Suppressor macrophage treated with lipopolysaccharide for 1 hour (primary cell): ENCODE data around the gene TP53I13.

Experiments
- DNase-seq, 3 donors: peaks; one replicate each; pipeline ENCODE4 v3.0.0-alpha.2; 2020 to 2022

The TP53I13 gene

GRCh38 chr17:29617125-29617480 lies 48.6 kb downstream of the TP53I13 start:
- DNase-seq: peak; percentile 85 to 93 (median 87)

DNA sequence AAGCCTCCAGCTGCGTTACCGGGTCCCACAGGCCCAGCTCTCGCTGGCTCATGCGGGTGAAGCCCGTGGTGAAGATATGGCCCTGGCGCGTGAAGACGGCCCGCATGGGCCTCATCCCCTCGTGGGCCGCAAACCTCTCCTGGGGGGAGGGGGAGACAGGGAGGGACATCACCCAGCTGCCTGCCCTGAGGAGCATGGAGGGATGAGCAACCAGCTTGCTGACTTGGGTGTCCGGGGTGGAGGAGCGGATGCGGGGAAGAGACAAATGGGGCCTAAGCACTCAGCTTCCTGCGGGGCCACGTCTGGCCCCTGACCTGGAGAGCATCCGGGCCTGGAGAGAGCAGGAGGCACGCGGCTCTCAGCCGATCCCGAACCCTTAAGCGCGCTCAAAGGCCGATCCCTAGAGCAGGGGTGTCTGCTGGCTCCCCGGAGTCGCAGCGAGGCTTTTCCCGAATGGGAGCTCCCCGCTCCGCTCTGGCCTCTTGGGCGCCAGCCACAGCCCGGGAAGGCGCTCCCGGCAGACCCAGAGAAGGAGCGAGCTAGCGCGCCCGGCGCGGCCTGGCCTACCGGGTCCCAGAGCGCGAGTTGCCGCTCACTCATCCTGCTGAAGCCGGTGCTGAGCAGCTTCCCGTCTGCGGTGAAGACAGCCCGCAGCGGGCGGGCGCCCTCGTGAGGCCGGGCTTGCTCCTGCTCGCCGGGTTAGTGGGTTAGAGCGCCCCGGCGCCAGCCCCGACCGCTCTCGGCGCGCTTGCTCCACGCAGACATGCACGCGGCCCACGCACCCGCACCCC lies 49.2 kb downstream of the TP53I13 start:
- peak; percentile 89 to 95 (median 93) for DNase-seq

DNA sequence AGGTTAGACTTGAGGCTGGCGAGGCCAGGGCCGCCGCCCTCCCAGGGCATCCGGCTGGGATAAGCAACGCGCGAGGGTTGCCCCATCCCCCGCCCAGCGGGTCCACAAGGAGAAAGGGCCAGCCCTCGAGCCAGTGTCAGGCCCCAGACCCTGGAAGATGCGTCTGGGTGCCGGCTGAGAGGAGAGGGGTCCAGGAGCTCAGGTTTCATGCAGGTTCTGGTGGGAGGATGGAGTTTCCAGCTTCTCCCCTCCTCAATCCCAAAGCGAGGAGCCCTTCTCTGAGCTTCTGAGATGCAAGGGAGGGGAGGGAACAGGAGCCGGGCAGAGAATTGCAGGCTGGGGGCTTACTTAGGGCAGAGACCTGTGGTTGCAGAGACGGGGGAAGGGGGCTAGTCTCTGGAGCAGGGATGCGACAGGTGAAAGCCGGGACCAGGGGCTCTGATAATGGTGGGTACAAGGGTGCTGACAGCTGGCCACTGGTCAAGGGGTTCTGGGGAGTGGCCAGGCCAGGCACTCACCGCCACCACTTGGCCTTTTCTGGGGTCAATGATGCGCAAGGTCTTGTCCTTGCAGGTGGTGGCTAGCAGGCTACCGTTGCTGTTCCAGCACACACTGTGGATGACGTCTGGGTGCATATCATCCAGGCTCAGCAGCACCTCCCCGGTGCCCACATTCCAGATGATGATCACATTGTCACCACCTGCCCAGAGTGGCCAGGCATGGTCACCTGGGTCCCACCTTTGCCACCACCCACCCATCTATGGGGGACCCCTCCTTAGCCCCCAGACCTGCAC lies 50.0 kb downstream of the TP53I13 start:
- DNase-seq: no peak

- DNase-seq: peak in 2 of 3 donors; percentile 18 to 29
Observed at GRCh38 chr17:29619251-29619650, 50.8 kb downstream of the TP53I13 start.

- DNase-seq: no peak
Observed at GRCh38 chr17:29620271-29620670, 51.8 kb downstream of the TP53I13 start.

DNA sequence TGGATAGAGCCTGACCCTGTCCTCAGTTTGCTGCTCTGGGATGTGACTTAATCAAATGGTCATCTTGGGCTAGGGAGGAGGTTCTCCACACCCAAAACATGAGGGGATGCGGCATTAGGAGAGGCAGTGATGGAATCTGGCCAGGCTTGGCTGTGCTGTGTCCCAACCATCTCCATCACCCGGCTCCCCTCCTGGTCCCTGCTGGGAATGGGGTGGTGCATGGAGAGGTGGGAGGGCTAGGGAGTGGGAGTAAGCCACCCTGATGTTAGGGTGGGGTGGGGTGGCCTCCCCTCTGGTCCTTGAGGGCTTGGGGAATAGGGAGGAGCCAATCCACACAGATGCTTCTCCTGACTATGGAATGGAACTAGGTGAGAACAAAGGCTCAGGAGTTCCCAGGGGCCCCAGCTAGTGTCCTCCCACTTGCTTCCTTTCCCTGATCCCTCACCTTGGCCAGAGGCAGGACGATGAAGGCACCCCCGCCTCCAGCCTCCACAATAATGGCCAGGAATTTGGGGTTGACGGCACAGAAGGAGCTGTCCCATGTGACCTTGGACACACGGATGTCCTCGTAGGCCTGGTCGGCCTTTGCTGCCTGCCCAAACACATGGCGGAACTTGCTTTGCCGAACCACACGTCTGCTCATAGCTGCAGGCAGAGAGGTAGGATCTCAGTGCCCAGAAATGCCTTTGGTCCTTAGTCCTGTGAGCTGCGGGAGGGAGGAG lies 52.4 kb downstream of the TP53I13 start:
- no peak for DNase-seq

DNA sequence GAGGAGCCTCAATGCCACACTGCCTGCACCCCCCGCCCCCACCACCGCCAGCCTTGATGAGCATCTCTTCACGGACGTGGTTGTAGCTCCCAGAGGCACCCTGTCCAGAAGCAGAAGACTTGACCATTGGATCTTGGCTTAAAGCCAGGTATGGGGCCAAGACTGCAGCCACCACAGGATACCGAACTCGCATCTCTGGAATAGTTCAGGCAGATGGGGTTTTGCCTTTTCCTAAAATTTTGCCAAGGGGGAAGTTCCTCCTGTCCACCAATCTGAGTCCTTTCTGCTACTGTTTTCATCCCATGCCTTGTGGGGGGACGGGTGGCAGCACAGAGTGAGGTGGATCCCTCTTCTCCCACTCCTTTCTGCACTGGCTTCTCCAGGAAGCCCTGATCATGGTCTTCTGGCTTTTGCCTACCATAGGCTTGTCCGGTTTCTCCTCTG lies 53.3 kb downstream of the TP53I13 start:
- no peak for DNase-seq
